ENCODE data around the gene SCEL. TPM values are rescaled to one million over a fixed set of nuclear protein-coding genes. Genes with fewer than 3 reads are reported as not detected.
A peak's percentile ranks its signal among the peaks of the same experiment; 100 is the strongest.

Gene SCEL
- 2.8 and 3.5 TPM in 2 replicates for total RNA-seq (2022)
- percentile 41 among the genes with signal in this experiment for Bru-seq, nascent RNA
- BruChase-seq, experiment 1, labeled RNA remaining after a 2-hour chase: percentile 43 among the genes with signal in this experiment
- percentile 40 among the genes with signal in this experiment for BruChase-seq, experiment 2, labeled RNA remaining after a 6-hour chase
- long read RNA-seq, partial matches to known transcripts: 0 of 5 reads
- long read RNA-seq, other reads (novel, unspliced or antisense): 4 of 5 reads

DNA sequence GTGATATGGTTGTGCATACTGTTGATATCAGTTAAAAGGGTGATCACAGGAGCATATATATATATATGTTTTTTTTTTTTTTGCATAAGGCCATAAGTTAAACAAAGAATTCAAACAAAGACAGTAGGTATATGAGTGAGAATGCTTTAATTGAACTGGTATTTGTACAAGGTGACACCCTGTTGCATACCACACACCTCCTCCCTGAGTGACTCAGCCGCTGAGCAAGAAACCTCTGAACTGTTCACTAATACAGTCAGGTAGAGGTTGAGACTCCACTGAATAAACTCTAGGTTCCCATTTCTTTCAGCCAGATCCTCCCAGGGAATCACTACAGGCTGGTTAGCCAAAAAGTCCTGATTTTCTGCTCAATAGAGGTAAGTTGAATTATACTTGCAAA is at the start of gene SCEL:
Gene SCEL (plus strand): TSS at position 259 of the 400 bp plus-strand sequence. CDS start 20,170 bp downstream, outside the sequence.
- Histone ChIP-seq H3K4me1 (peaks cover 42% of the 10 kb centered on the region), H3K36me3 (ENCODE audit: control insufficient read depth, insufficient read depth, low read length) (no peaks in the 10 kb centered on the region), H3K27me3 (replicated peaks; ENCODE audit: control insufficient read depth, insufficient read depth, low read length) (no peaks in the 10 kb centered on the region), H3K4me3 (ENCODE audit: low read depth, low read length) (no peak within 1 kb of the TSS), H3K9me3 (no peaks in the 10 kb centered on the region; the same call in 1 of the 2 replicates)
- DNase-seq: peak; percentile 40 to 69
- no peaks in the 10 kb centered on the region for H3K36me3 Mint-ChIP-seq (ENCODE audit: insufficient read depth, unreplicated experiment)
- H3K4me1 Mint-ChIP-seq (ENCODE audit: low read depth, unreplicated experiment): peaks cover 18% of the 10 kb centered on the region
- no peaks in the 10 kb centered on the region for H3K9me3 Mint-ChIP-seq (ENCODE audit: unreplicated experiment)
- CTCF ChIA-PET: interaction anchor here (0.9 kb wide), 1 partner anchor 14 kb away, joined by 3 read pairs; no protein-coding TSS in a partner anchor
- POLR2A ChIA-PET: no interaction called here
- H3K4me3 Mint-ChIP-seq (ENCODE audit: unreplicated experiment): peak within 1 kb of the TSS; percentile 58
- intact Hi-C loops (cut with micrococcal nuclease; ENCODE audit: unreplicated experiment): loop anchor here (1.0 kb wide), 1 partner anchor 13 kb away; no protein-coding TSS in a partner anchor
- no TSS peak for BruUV-seq (replicated peaks)
- no peak for TF ChIP-seq CTCF (IDR thresholded peaks at IDR 0.05; ENCODE audit: insufficient read depth in 1 of 2, low read depth in 1 of 2, low read length in 1 of 2, severe bottlenecking in 1 of 2, unreplicated experiment in 1 of 2)
- peaks cover 2% of the 10 kb centered on the region for H3K27me3 Mint-ChIP-seq (ENCODE audit: insufficient read depth, unreplicated experiment)
- H3K27ac Mint-ChIP-seq (ENCODE audit: unreplicated experiment): peak within 1 kb of the TSS; percentile 56

DNA sequence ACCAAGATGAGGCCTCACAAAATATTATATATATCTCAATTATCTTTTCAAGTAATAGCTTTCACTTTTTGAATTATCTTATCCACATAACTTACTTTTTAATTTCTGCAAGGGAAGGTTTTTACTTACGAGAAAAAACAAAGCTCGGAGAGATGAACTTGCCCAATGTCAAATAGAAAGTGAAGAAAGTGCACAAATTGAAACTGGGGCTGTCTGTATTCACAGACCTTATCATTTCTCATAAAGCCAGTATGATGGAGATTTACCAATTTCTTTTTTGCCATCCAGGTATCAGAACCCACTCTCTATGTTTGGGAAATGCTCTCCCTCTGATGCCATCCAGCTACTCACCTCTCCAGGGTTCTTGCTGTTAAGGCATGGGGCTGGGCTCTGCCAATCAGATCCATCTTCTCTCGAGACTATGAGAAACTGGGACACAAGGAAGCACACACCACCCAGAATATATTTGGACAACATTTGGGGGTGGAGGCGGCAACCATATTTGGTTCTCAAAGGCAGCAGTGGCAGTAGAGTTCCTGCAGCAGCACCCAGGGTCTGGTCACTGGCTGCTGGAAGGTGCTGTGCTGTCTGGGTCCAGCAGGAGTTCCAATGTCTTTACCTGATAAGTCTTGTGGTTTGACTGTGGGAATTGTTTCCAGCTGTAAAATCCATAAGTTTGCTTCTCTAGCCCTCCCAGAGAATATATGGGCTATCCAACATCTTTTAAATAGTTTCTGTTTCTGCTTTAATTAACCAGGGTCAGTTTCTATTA is 45.8 kb upstream of the SCEL start:
- H3K27me3 Mint-ChIP-seq (ENCODE audit: insufficient read depth, unreplicated experiment): peaks cover 10% of the 10 kb centered on the region
- H3K27me3 ChIP-seq (replicated peaks; ENCODE audit: control insufficient read depth, insufficient read depth, low read length): no peaks in the 10 kb centered on the region
- intact Hi-C loops (cut with micrococcal nuclease; ENCODE audit: unreplicated experiment): no loop called here
- no peak for DNase-seq
- no peak overlapping the region for H3K4me3 Mint-ChIP-seq (ENCODE audit: unreplicated experiment)
- H3K36me3 ChIP-seq (ENCODE audit: control insufficient read depth, insufficient read depth, low read length): no peaks in the 10 kb centered on the region
- H3K9me3 ChIP-seq: no peaks in the 10 kb centered on the region
- ChIA-PET POLR2A (no interaction called here), CTCF (no interaction called here)
- BruUV-seq (replicated peaks): no TSS peak
- H3K4me3 ChIP-seq (ENCODE audit: low read depth, low read length): no peak overlapping the region
- no peaks in the 10 kb centered on the region for H3K36me3 Mint-ChIP-seq (ENCODE audit: insufficient read depth, unreplicated experiment)
- H3K4me1 Mint-ChIP-seq (ENCODE audit: low read depth, unreplicated experiment): no peaks in the 10 kb centered on the region
- no peak overlapping the region for H3K27ac Mint-ChIP-seq (ENCODE audit: unreplicated experiment)
- H3K4me1 ChIP-seq: no peaks in the 10 kb centered on the region
- no peaks in the 10 kb centered on the region for H3K9me3 Mint-ChIP-seq (ENCODE audit: unreplicated experiment)
- no peak for TF ChIP-seq CTCF (IDR thresholded peaks at IDR 0.05; ENCODE audit: insufficient read depth in 1 of 2, low read depth in 1 of 2, low read length in 1 of 2, severe bottlenecking in 1 of 2, unreplicated experiment in 1 of 2)

- no peaks in the 10 kb centered on the region for H3K36me3 ChIP-seq (ENCODE audit: control insufficient read depth, insufficient read depth, low read length)
- peak; percentile 35 to 59 for TF ChIP-seq CTCF (IDR thresholded peaks at IDR 0.05; ENCODE audit: insufficient read depth in 1 of 2, low read depth in 1 of 2, low read length in 1 of 2, severe bottlenecking in 1 of 2, unreplicated experiment in 1 of 2)
- H3K9me3 ChIP-seq: no peaks in the 10 kb centered on the region
- no peak overlapping the region for H3K4me3 ChIP-seq (ENCODE audit: low read depth, low read length)
- peaks cover 2% of the 10 kb centered on the region for H3K27me3 Mint-ChIP-seq (ENCODE audit: insufficient read depth, unreplicated experiment)
- H3K36me3 Mint-ChIP-seq (ENCODE audit: insufficient read depth, unreplicated experiment): no peaks in the 10 kb centered on the region
- H3K4me1 Mint-ChIP-seq (ENCODE audit: low read depth, unreplicated experiment): peaks cover 7% of the 10 kb centered on the region
- peak in 1 of 2 experiments; percentile 41 for DNase-seq
- H3K4me1 ChIP-seq: no peaks in the 10 kb centered on the region
- intact Hi-C loops (cut with micrococcal nuclease; ENCODE audit: unreplicated experiment): loop anchor here (1.0 to 2.0 kb wide), 3 partner anchors 30 to 259 kb away; no protein-coding TSS in a partner anchor
- CTCF ChIA-PET: interaction anchor here (0.6 to 1.3 kb wide), 8 partner anchors 9 to 163 kb away, joined by 3 to 10 read pairs (median 4); no protein-coding TSS in a partner anchor
- H3K9me3 Mint-ChIP-seq (ENCODE audit: unreplicated experiment): no peaks in the 10 kb centered on the region
- no peaks in the 10 kb centered on the region for H3K27me3 ChIP-seq (replicated peaks; ENCODE audit: control insufficient read depth, insufficient read depth, low read length)
- BruUV-seq (replicated peaks): no TSS peak
- no peak overlapping the region for H3K4me3 Mint-ChIP-seq (ENCODE audit: unreplicated experiment)
- no peak overlapping the region for H3K27ac Mint-ChIP-seq (ENCODE audit: unreplicated experiment)
- POLR2A ChIA-PET: no interaction called here
These were observed 42.5 kb upstream of the SCEL start for GRCh38 chr13:77492982-77493381.

Data from Caco-2 (cell line).